HG03558 (cell line): ENCODE results near the gene MTREX.

Source experiments
- ATAC-seq: cut with Tn5 transposase; IDR thresholded peaks from one replicate; pipeline ENCODE4 v1.9.1; 2021; ENCODE audit warnings: moderate number of reproducible peaks; ENCODE audit not compliant: unreplicated experiment; ENCODE audit errors: extremely low read depth

Gene MTREX

DNA sequence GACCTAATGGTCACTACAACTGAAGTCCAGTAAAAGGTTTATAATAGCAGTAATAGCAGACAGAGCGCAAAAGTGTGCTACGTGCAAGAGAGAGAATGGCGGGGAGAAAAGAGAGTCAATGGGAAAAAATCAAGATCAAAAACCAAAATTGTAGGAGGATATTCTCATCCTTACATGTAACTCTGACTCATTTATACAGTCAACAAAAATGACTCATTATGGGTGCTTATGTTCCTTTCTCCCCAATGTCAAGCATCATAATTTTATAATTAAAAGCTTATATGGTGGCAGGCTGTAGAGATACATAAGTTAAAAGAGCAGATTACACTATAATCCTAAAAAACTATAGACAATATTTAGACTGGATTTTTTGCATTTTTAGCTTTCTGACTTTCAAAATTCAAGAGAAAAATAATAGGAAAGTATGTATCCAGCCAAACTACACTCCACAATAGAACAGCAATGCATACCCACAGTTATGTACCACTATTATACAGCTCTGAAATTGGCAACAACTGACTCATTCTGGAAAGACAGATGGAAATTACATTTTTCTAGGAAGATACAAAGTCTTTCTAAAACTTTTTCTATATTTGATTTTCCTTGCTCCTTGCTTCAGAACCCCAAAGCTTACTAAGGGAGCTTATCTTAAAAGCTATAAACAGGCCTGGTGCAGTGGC is 148.6 kb downstream of the MTREX start:
- ATAC-seq, result no peak

DNA sequence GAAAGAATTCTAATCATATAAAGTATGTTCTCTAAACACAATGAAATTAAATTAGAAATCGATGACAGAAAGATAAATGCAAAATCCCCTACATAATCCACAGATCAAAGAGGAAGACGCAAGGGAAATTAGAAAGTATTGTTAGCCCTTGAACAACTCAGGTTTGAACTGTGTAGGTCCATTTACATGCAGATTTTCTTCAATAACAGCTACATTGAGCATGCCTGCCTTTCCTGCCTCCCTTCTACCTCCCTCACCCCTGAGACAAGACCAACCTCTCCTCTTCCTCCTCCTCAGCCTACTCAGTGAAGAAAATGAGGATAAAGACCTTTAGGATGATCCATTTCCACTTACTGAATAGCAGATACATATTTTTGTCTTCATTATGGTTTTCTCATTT is 151.8 kb downstream of the MTREX start:
- no peak for ATAC-seq

DNA sequence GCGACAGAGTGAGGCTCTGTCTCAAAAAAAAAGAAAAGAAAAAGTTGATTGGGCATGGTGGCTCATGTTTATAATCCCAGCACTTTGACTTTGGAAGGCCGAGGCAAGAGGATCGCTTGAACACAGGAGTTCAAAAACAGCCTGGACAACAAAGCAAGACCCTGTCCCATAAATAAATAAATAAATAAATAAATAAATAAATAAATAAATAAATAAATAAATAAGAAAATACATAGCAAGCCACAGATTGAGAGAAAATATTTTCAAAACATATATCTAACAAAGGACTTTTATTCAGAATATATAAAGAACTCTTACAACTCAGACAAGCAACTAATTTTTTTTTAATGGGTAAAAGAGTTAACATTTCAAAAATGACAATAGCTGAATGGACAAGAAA is 155.8 kb downstream of the MTREX start:
- no peak for ATAC-seq

DNA sequence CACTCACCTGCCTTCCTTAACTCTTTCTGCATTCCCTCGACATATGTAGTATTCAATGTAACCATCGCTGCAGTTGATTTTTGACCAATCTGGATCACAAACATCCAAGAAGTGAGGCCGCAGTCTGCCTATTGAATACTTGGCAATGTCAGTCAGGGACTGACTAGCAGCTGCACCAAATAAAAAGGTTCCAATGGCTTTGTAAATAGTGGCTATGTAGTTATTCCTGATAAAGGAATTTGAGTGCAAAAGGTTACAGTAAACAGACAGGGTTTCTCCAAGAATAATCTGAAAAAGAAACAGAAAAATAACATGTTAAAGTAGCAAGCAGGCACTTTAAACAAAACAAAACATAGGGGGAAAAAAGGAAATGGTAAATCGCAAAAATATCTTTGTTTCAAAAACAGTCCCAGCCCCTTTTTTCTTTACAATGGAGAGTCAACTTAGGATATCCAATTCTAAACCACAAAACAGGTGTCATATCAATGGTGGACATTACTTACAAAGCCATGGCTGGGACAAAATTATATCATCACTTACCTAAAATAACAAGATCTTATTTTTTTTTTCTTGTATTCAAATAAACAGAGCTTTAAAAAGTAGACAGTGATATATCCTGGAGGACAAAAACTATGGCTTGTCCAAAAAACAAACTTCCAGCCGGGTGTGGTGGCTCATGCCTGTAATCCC is 160.2 kb downstream of the MTREX start:
- no peak for ATAC-seq

DNA sequence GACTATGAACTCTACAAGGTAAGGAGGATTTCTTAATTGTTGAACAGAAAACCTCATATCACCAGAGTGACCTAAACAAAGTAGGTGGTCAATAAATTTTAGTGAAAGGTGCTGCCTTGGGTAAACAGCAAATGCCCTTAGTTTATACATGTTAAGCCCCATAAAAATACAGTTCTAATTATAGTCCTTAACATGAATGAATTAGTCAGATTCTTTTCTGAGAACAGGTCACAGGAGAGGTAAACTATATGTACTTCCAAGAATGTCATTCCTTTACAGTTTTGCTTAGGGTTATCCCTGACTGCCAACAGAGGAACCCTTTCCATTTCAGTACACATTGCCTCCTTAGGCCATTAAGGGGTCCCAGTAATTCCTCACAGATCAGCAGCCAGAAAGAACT is 162.1 kb downstream of the MTREX start:
- ATAC-seq, result no peak

DNA sequence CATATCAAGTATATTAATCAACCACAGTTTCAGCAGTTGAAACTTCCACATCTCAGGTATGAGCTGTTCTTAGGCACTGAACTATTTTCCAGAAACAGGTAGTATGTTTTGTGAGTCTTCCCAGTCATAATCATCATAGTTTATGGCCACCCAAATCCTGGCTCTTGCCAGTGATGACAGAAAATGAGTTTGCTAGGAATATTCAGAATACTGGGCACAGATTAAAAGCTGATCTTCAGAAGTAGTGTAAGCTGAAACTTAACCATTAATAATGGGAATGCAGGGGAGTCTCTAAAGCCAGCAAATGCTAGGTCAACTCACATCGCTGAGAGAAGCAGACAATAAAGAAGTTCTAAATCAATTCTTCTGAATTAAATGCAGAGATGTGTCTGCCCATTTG is 162.5 kb downstream of the MTREX start:
- no peak for ATAC-seq

DNA sequence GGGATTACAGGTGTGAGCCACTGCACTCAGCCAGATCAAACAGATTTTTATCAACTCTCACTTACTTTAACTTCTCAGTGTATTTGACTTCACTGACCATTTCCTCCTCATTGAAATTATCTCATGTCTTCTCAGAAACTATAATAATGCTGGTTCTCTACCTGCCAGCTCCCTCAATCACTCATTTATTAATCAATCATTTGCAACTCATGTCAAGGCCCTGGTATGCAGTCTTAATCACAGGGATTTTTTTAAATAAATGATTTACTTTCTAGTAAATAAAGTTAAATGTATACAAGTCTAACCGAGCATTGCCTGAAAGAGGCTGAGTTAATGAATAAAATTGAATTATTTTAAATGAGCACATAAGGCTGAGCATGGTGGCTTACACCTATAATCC is 163.7 kb downstream of the MTREX start:
- ATAC-seq, result no peak

DNA sequence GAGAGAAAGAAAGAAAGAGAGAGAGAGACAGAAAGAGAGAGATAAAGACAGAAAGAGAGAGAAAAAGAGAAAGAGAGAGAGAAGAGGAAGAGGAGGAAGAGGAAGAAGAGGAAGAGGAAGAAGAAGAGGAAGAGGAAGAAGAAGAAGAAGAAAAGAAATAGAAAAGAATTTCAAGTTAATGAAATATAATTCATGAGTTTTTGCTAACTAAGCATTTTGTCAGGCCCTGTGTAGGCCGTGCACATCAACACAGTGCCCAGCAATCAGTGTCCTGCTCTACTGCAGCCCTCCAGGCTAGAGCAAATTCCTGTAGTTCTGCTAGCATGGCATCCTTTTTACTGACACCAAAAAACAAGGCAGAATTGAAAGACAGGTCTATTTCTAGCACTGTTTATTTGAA is 164.9 kb downstream of the MTREX start:
- ATAC-seq, result no peak
